ENCODE results near the gene WDR46. TPM values are rescaled to one million over a fixed set of nuclear protein-coding genes. Genes with fewer than 3 reads are reported as not detected.
"Not testable (repeated sequence)": the region's sequence is repeated elsewhere in the genome, so short reads cannot be mapped to it uniquely, and the experiment has no call there.

The WDR46 gene
- total RNA-seq, 4 donors from 2014 or later, result 46.5 to 88.4 (median 69.1) TPM

DNA sequence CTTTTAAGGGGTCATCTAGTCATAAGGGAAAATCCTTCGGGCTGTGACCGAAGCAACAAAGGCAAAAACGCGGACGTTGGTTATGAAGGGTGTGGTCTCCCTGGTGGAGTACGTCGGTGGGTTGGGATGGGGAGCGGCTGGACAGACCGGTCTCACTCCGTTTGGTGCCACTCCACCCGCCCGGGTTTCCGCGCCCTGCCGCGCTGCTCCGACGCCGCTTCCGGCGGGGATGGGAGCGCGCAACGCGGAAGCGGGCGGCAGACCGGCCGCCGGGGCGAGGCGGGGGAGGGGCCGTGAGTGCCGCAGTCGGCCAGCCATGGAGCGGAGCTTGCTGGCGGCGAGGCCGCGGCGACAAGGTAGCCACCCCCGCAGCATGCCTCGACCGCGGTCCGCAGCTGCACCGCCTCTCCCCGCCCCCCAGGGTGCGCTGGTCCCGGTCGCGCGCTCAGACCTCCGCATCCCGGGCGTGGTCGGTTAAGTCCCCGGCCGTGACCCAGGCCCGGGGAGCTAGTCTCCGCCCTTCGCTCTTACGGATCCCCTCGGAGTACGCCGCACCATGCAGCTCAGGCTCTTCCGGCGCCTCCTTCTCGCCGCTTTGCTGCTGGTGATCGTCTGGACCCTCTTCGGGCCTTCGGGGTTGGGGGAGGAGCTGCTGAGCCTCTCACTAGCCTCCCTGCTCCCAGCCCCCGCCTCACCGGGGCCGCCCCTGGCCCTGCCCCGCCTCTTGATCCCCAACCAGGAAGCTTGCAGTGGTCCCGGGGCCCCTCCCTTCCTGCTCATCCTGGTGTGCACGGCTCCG, 12.0 kb downstream of the WDR46 start, which contains the start of gene B3GALT4:
TSS of gene B3GALT4 (plus strand) at position 260 of the 799 bp plus-strand sequence. CDS start at position 557, 297 bp downstream.
- no peaks in the 10 kb centered on the region for H3K9me3 ChIP-seq
- peaks cover 0 to 71% (median 25%) of the 10 kb centered on the region in 3 donors for H3K36me3 ChIP-seq
- no peaks in the 10 kb centered on the region for H3K27me3 ChIP-seq
- peak within 1 kb of the TSS; percentile 54 to 95 (median 87) for H3K27ac ChIP-seq
- WGBS, 2 donors, result 0 to 1% methylated on average over 21 to 24 of the region's 80 CpGs
- peak within 1 kb of the TSS; percentile 39 to 95 (median 68) for H3K4me3 ChIP-seq
- H3K4me1 ChIP-seq, result peaks cover 3 to 67% (median 53%) of the 10 kb centered on the region in 4 donors
- peak; percentile 48 to 59 for DNase-seq (ENCODE audit: low spot score in 2 of 2)
- TF ChIP-seq, protein P1, sequence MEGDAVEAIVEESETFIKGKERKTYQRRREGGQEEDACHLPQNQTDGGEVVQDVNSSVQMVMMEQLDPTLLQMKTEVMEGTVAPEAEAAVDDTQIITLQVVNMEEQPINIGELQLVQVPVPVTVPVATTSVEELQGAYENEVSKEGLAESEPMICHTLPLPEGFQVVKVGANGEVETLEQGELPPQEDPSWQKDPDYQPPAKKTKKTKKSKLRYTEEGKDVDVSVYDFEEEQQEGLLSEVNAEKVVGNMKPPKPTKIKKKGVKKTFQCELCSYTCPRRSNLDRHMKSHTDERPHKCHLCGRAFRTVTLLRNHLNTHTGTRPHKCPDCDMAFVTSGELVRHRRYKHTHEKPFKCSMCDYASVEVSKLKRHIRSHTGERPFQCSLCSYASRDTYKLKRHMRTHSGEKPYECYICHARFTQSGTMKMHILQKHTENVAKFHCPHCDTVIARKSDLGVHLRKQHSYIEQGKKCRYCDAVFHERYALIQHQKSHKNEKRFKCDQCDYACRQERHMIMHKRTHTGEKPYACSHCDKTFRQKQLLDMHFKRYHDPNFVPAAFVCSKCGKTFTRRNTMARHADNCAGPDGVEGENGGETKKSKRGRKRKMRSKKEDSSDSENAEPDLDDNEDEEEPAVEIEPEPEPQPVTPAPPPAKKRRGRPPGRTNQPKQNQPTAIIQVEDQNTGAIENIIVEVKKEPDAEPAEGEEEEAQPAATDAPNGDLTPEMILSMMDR (IDR thresholded peaks at IDR 0.05), result peak; percentile 48 to 80 (median 63)
- TF ChIP-seq POLR2A (IDR thresholded peaks at IDR 0.05) (peak in 1 of 2 donors; percentile 47), EP300 (IDR thresholded peaks at IDR 0.05) (peak in 1 of 2 donors; percentile 49)

DNA sequence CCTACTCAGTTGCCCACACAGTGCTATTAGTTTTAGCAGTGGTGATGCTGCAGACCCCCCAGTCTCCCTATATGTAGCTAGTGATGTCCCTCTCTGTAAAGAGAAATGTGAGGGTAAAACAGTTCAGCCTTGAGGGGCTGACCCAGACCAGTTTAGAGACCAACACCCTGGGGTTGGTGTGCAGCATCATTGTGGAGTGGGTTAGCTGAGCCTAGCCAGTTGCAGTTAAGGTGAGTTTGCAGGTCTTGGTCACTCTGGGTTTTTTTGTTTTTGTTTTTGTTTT, 12.5 kb downstream of the WDR46 start:
- H3K27me3 ChIP-seq, result no peaks in the 10 kb centered on the region
- H3K36me3 ChIP-seq, result peaks cover 0 to 66% (median 25%) of the 10 kb centered on the region in 3 donors
- H3K27ac ChIP-seq, result peak overlapping the region in 3 of 4 donors; percentile 85 to 95 (median 89)

DNA sequence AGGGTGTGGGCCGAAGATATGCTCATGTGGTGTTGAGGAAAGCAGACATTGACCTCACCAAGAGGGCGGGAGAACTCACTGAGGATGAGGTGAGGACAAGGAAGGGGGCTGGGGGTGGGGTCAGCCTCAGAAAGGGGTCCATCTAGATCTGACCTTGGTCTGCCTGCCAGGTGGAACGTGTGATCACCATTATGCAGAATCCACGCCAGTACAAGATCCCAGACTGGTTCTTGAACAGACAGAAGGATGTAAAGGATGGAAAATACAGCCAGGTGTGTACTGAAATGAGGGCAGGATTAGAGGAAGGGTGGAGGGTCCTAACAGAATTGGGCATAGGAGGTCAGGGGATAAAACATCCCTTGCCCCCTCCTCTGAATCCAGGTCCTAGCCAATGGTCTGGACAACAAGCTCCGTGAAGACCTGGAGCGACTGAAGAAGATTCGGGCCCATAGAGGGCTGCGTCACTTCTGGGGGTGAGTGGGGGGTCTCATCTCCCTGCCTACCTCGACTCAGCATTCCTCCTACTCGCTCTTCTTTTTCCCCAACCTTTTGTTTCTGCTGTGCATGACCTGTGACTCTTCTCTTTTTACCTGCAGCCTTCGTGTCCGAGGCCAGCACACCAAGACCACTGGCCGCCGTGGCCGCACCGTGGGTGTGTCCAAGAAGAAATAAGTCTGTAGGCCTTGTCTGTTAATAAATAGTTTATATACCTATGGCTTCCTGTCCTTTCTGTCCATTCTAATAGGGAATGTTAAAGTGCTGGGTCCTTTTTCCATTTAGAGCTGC, 13.1 kb downstream of the WDR46 start:
- 73 to 74% methylated on average over 16 of the region's 16 CpGs for WGBS, 2 donors
- peak overlapping the region in 3 of 4 donors; percentile 85 to 95 (median 89) for H3K27ac ChIP-seq
- not testable (repeated sequence) for DNase-seq (ENCODE audit: low spot score in 2 of 2)

More for the DNA sequence above, 12.5 kb downstream of the WDR46 start:
- DNase-seq (ENCODE audit: low spot score in 2 of 2), result no peak
- no peaks in the 10 kb centered on the region for H3K9me3 ChIP-seq
- TF ChIP-seq EP300 (IDR thresholded peaks at IDR 0.05), result no peak
- TF ChIP-seq POLR2A (IDR thresholded peaks at IDR 0.05), result no peak
- TF ChIP-seq, protein P1 (IDR thresholded peaks at IDR 0.05), result no peak
- H3K4me3 ChIP-seq, result peak overlapping the region; percentile 39 to 95 (median 68)
- peaks cover 3 to 67% (median 53%) of the 10 kb centered on the region in 4 donors for H3K4me1 ChIP-seq

DNA sequence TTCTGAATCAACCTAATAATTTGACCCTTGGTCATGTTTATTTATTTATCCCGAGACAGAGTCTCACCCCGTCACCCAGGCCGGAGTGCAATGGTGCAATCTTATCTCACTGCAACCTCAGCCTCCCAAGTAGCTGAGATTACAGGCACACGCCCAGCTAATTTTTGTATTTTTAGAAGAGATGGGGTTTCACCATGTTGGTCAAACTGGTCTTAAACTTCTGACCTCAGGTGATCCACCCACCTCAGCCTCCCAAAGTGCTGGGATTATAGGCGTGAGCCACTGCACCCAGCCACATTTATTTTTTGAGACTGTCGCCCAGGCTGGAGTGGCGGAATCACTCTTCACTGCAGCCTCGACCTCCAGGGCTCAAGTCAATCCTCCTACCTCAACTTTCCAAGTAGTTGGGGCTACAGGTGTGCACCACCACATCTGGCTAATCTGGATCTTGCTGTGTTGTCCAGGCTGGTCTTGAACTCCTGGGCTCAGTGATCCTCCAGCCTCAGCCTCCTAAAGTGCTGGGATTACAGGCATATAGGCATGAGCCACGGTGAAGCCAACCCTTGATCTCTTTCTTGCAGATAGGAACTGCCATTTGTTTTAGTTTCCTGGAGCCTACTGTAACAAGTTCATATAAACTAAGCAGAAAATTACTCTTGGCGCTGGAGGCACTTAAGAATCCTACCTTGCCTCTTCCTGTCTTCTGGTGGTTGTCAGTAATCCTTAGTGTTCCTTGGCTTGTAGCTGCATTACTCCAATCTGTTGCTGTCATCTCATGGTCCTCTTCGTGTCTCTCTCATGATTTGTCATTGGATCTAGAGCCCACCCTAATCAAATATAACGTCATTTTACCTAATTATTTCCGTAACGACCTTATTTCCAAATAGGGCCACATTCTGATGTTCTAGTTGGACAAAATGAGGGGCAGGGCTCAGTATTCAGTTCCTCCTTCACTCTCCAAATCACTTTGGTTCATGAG, 14.8 kb downstream of the WDR46 start:
- no peak for DNase-seq (ENCODE audit: low spot score in 2 of 2)
- Histone ChIP-seq H3K36me3 (peaks cover 0 to 54% (median 16%) of the 10 kb centered on the region in 3 donors), H3K9me3 (no peaks in the 10 kb centered on the region), H3K27ac (no peak overlapping the region), H3K4me1 (peaks cover 3 to 80% (median 57%) of the 10 kb centered on the region in 4 donors), H3K4me3 (no peak overlapping the region), H3K27me3 (no peaks in the 10 kb centered on the region)
- 70 to 71% methylated on average over 14 of the region's 14 CpGs for WGBS, 2 donors
- no peak for TF ChIP-seq POLR2A (IDR thresholded peaks at IDR 0.05)
- TF ChIP-seq EP300 (IDR thresholded peaks at IDR 0.05), result no peak
- TF ChIP-seq, protein P1 (IDR thresholded peaks at IDR 0.05), result no peak

More for the DNA sequence above, 13.1 kb downstream of the WDR46 start:
- H3K4me3 ChIP-seq, result peak overlapping the region in 3 of 4 donors; percentile 65 to 95 (median 70)
- peaks cover 3 to 69% (median 54%) of the 10 kb centered on the region in 4 donors for H3K4me1 ChIP-seq
- H3K36me3 ChIP-seq, result peaks cover 0 to 60% (median 25%) of the 10 kb centered on the region in 3 donors
- not testable (repeated sequence) for H3K27me3 ChIP-seq, H3K9me3 ChIP-seq
